Stimulated activated CD4-positive, alpha-beta T cell treated with anti-CD3 and anti-CD28 coated beads, Interleukin-12 subunit alpha, Interleukin-12 subunit beta, amount 100 ng/mL, for 24 hours (primary cell): Measurements from ENCODE around the gene RAB33B.

Experiments
- DNase-seq, 2 experiments: peaks; one replicate each; pipeline ENCODE4 v3.0.0-alpha.2; 2020; ENCODE audit warnings: low read depth in 2 of 2

Gene RAB33B

GRCh38 chr4:139508581-139509237, 54.8 kb downstream of the RAB33B start:
- no peak for DNase-seq

- DNase-seq = no peak
Measured at GRCh38 chr4:139509727-139510410, 55.9 kb downstream of the RAB33B start.

GRCh38 chr4:139511320-139511719, 57.4 kb downstream of the RAB33B start:
- DNase-seq = no peak

- no peak for DNase-seq
Measured at GRCh38 chr4:139514382-139515059, 60.6 kb downstream of the RAB33B start.

- no peak for DNase-seq
Measured at GRCh38 chr4:139515531-139515958, 61.6 kb downstream of the RAB33B start.

GRCh38 chr4:139521754-139522401, 68.0 kb downstream of the RAB33B start:
- no peak for DNase-seq

- DNase-seq = no peak
Measured at GRCh38 chr4:139522457-139522856, 68.5 kb downstream of the RAB33B start.

- no peak for DNase-seq
Measured at GRCh38 chr4:139523076-139523475, 69.2 kb downstream of the RAB33B start.

GRCh38 chr4:139524062-139524631, 70.2 kb downstream of the RAB33B start:
- DNase-seq = no peak

- no peak for DNase-seq
Measured at GRCh38 chr4:139525414-139525813, 71.5 kb downstream of the RAB33B start.
